Heart right ventricle (tissue), 16 donors: ENCODE data around the gene OR4D9. TPM values are rescaled to one million over a fixed set of nuclear protein-coding genes. Genes with fewer than 3 reads are reported as not detected.
A peak's percentile ranks its signal among the peaks of the same experiment; 100 is the strongest.
"Not testable (repeated sequence)": the region's sequence is repeated elsewhere in the genome, so short reads cannot be mapped to it uniquely, and the experiment has no call there.

ENCODE experiments used
- ATAC-seq, 8 donors: fragments of 200-7000 bp; cut with Tn5 transposase; one replicate each; pipeline ENCODE4 v1.9.1; 2020; ENCODE audit warnings: mild to moderate bottlenecking in 8 of 8, moderate library complexity in 8 of 8, moderate number of reproducible peaks in 1 of 8
- DNase-seq, 2 donors: peaks; one replicate each; pipeline ENCODE4 v3.0.0-alpha.2; 2020
- H3K27ac ChIP-seq, 10 donors: fragments of 200-600 bp; sonication (generic) in 2 of 10; one replicate each; pipeline versions ENCODE4 v1.5.0 to v1.8.0; 2020 to 2022; ENCODE audit warnings: mild to moderate bottlenecking in 3 of 10
- H3K27me3 ChIP-seq, 7 donors: fragments of 200-600 bp; one replicate each; pipeline ENCODE4 v1.8.0; 2021 to 2022; ENCODE audit warnings: mild to moderate bottlenecking in 2 of 7
- H3K36me3 ChIP-seq, 9 donors: fragments of 200-600 bp; sonication (generic) in 1 of 9; one replicate each; pipeline versions ENCODE4 v1.5.0 to v1.8.0; 2020 to 2022; ENCODE audit warnings: mild to moderate bottlenecking in 2 of 9
- H3K4me1 ChIP-seq, 9 donors: fragments of 200-600 bp; sonication (generic) in 1 of 9; one replicate each; pipeline versions ENCODE4 v1.5.0 to v1.8.0; 2020 to 2022; ENCODE audit warnings: mild to moderate bottlenecking in 4 of 9
- H3K4me3 ChIP-seq, 10 donors: fragments of 200-600 bp; sonication (generic) in 2 of 10; one replicate each; pipeline versions ENCODE4 v1.5.0 to v1.8.0; 2020 to 2022; ENCODE audit warnings: mild to moderate bottlenecking in 7 of 10, moderate library complexity in 2 of 10
- H3K9me3 ChIP-seq, 11 donors: fragments of 200-600 bp in 10 of 11; sonication (generic) in 2 of 11; one replicate each; pipeline versions ENCODE4 v1.5.0 to v1.8.0; 2013 to 2022; ENCODE audit warnings: mild to moderate bottlenecking in 2 of 11, control low read depth in 1 of 11, moderate library complexity in 1 of 11
- CTCF ChIP-seq, 9 donors: fragments of 200-600 bp; sonication (generic) in 2 of 9; IDR thresholded peaks; one replicate each; pipeline versions ENCODE4 v1.5.0 to v1.8.0; 2021 to 2022; ENCODE audit warnings: antibody characterized with exemption in 9 of 9, mild to moderate bottlenecking in 5 of 9, moderate library complexity in 1 of 9
- WGBS, 2 donors: extraction: QIAGEN DNeasy Blood & Tissue Kit; methylation state at CpG; one replicate each; pipeline ENCODE4 v1.1.7; 2013; ENCODE audit warnings: inconsistent platforms in 1 of 2; 5-methylcytosine and 5-hydroxymethylcytosine counted together
- intact Hi-C, 10 donors: fragments of 100-400 bp; cut with DNase I; formaldehyde crosslinking; loops; one replicate each; pipeline versions ENCODE4 v1.11.1 to v1.14.2; 2022
- polyA plus RNA-seq, 2 donors: library from polyadenylated mRNA; stranded (reverse); fragments of 200-250 nt; gene quantifications; one replicate each; pipeline ENCODE4 v1.2.3, GENCODE V29; 2013
- total RNA-seq, 10 donors: library from RNA; stranded (reverse); fragmentation: NEBNext Ultra II Directional in 3 of 10; extraction: Animal tissue kit (Norgen Biotek cat#: 25700) in 3 of 10; gene quantifications; one replicate each; pipeline versions ENCODE4 v1.2.1 to v1.2.4, GENCODE V29; 2021 to 2023
- donor health status: Arrhythmogenic right ventricular cardiomyopathy.
- donor health status: ischemic (EF 13 %, LVEDD 7.1; RV severe dilation, severe dysfunction).
- donor health status: healthy with polysubstance abuse.
- donor health status: DM: no; HTN: yes; CAD: no.
- donor health status: DM: no; HTN: no; CAD: no.
- donor health status: ischemic (EF 25% LVEDD 6.9; RV normal size, moderate dysfunction).
- donor health status: ischemic (EF 25% LVEDD 5.7; RV mildly dilated, moderate dysfunction).
- donor health status: healthy.
- donor health status: DM: yes; HTN: yes; CAD: no.
- donor health status: Ischemic cardiomyopathy.
- donor health status: ischemic (EF 35%, LVEDD 5.7; RV mildly dilated, moderate dysfunction).
- donor health status: nonischemic (EF 11% LVEDD 7.7; RV severe dilation, severe dysfunction).
- donor health status: DM: yes; HTN: yes; CAD: no.
- donor health status: PGD.
- donor health status: ischemic (EF 29% LVEDD 5.4; RV normal size, mild dysfunction).
- donor health status: nonischemic (EF 23%, LVEDD 6.1; RV moderate dilation, normal function).

Gene OR4D9
- total and polyA plus RNA-seq, 12 donors, result not detected

GRCh38 chr11:59545179-59546020 lies 34.1 kb downstream of the OR4D9 start:
- DNase-seq (no peak), ATAC-seq (no peak)
- Histone ChIP-seq H3K9me3 (no peaks in the 10 kb centered on the region), H3K27ac (peak overlapping the region in 1 of 10 donors; percentile 8), H3K4me3 (no peak overlapping the region), H3K27me3 (no peaks in the 10 kb centered on the region), H3K4me1 (peaks cover 0 to 23% (median 8%) of the 10 kb centered on the region in 9 donors), H3K36me3 (no peaks in the 10 kb centered on the region)
- no peak for TF ChIP-seq CTCF (IDR thresholded peaks at IDR 0.05)
- intact Hi-C loops, result loop anchor here in 3 of 10 donors (5.0 to 10.0 kb wide), 3 partner anchors 127 to 259 kb away; no protein-coding TSS in a partner anchor
- WGBS, 2 donors, result 88 to 90% methylated on average over 24 of the region's 24 CpGs

GRCh38 chr11:59547605-59548308 lies 36.4 kb downstream of the OR4D9 start:
- H3K27ac ChIP-seq, result peak overlapping the region in 3 of 10 donors; percentile 7 to 18 (median 17)
- 77 to 79% methylated on average over 5 of the region's 5 CpGs for WGBS, 2 donors
- H3K27me3 ChIP-seq, H3K9me3 ChIP-seq, ATAC-seq, H3K4me3 ChIP-seq, H3K36me3 ChIP-seq: not testable (repeated sequence)
- peaks cover 0 to 39% (median 8%) of the 10 kb centered on the region in 9 donors for H3K4me1 ChIP-seq
- peak in 1 of 2 donors; percentile 14 for DNase-seq
- intact Hi-C loops, result loop anchor here in 3 of 10 donors (5.0 to 10.0 kb wide), 3 partner anchors 125 to 257 kb away; no protein-coding TSS in a partner anchor

GRCh38 chr11:59548309-59548656 lies 36.9 kb downstream of the OR4D9 start:
- Histone ChIP-seq H3K4me1 (peaks cover 0 to 39% (median 8%) of the 10 kb centered on the region in 9 donors), H3K4me3 (no peak overlapping the region), H3K27ac (peak overlapping the region in 1 of 10 donors; percentile 17), H3K9me3 (no peaks in the 10 kb centered on the region), H3K36me3 (no peaks in the 10 kb centered on the region), H3K27me3 (no peaks in the 10 kb centered on the region)
- intact Hi-C loops, result loop anchor here in 3 of 10 donors (5.0 to 10.0 kb wide), 3 partner anchors 124 to 257 kb away; no protein-coding TSS in a partner anchor
- ATAC-seq (no peak), DNase-seq (no peak)
- TF ChIP-seq CTCF (IDR thresholded peaks at IDR 0.05), result no peak
- 97 to 98% methylated on average over 5 of the region's 5 CpGs for WGBS, 2 donors

GRCh38 chr11:59550368-59550841 lies 39.1 kb downstream of the OR4D9 start:
- ATAC-seq (peak; percentile 79 to 93 (median 88)), DNase-seq (peak; percentile 67 to 71)
- Histone ChIP-seq H3K4me1 (peaks cover 0 to 40% (median 9%) of the 10 kb centered on the region in 9 donors), H3K9me3 (no peaks in the 10 kb centered on the region), H3K27me3 (no peaks in the 10 kb centered on the region), H3K4me3 (peak overlapping the region; percentile 2 to 61 (median 50)), H3K36me3 (no peaks in the 10 kb centered on the region), H3K27ac (peak overlapping the region; percentile 37 to 85 (median 78))
- WGBS, 2 donors, result 0 to 1% methylated on average over 31 of the region's 31 CpGs
- intact Hi-C loops, result loop anchor here in 4 of 10 donors (5.0 to 10.0 kb wide), 4 partner anchors 67 to 976 kb away; partner anchors contain the start of genes PATL1 (in 3 of the 4), LPXN (in 1 of the 4), OSBP (in 1 of the 4) and ZFP91 (in 1 of the 4)
- TF ChIP-seq CTCF (IDR thresholded peaks at IDR 0.05), result peak in 7 of 9 donors; percentile 32 to 63 (median 50)
